22Rv1 (cell line): ENCODE measurements around the gene GABARAPL2.

ENCODE experiments used
- CTCF ChIP-seq: fragments of 450-650 bp; IDR thresholded peaks from 2 replicates; pipeline ENCODE4 v1.5.1; 2017; ENCODE audit warnings: mild to moderate bottlenecking
- ZFX ChIP-seq: fragments of 450-650 bp; IDR thresholded peaks from 2 replicates; pipeline ENCODE4 v1.6.1; 2017; ENCODE audit warnings: antibody characterized with exemption, borderline replicate concordance

- peak; percentile 25; the same call in 1 of the 2 replicates for TF ChIP-seq CTCF
- no peak for TF ChIP-seq ZFX
Measured at GRCh38 chr16:75550211-75550662, 15.9 kb upstream of the GABARAPL2 start.
